ENCODE data around the gene PACRG. TPM values are rescaled to one million over a fixed set of nuclear protein-coding genes. Genes with fewer than 3 reads are reported as not detected.

The PACRG gene
- total RNA-seq, 1 donor from 2014 or later, result 1.1 TPM

GRCh38 chr6:163243692-163244589, 516.2 kb downstream of the PACRG start:
- Mint-ChIP-seq H3K4me1 (ENCODE audit: low read depth) (no peaks in the 10 kb centered on the region), H3K27me3 (ENCODE audit: low read depth) (no peaks in the 10 kb centered on the region), H3K36me3 (ENCODE audit: low read depth) (no peaks in the 10 kb centered on the region), H3K4me3 (ENCODE audit: unreplicated experiment) (no peak overlapping the region), H3K27ac (ENCODE audit: unreplicated experiment) (no peak overlapping the region), H3K9me3 (ENCODE audit: low read depth) (no peaks in the 10 kb centered on the region)
- no peak for DNase-seq (ENCODE audit: low spot score)
- no peak for TF ChIP-seq CTCF (IDR thresholded peaks at IDR 0.05)

- no peaks in the 10 kb centered on the region for H3K4me1 Mint-ChIP-seq (ENCODE audit: low read depth)
- no peak overlapping the region for H3K27ac Mint-ChIP-seq (ENCODE audit: unreplicated experiment)
- H3K4me3 Mint-ChIP-seq (ENCODE audit: unreplicated experiment), result no peak overlapping the region
- DNase-seq (ENCODE audit: low spot score), result no peak
- H3K9me3 Mint-ChIP-seq (ENCODE audit: low read depth), result no peaks in the 10 kb centered on the region
- H3K36me3 Mint-ChIP-seq (ENCODE audit: low read depth), result no peaks in the 10 kb centered on the region
- H3K27me3 Mint-ChIP-seq (ENCODE audit: low read depth), result no peaks in the 10 kb centered on the region
- no peak for TF ChIP-seq CTCF (IDR thresholded peaks at IDR 0.05)
Measured at GRCh38 chr6:163248051-163248450, 520.3 kb downstream of the PACRG start.

DNA sequence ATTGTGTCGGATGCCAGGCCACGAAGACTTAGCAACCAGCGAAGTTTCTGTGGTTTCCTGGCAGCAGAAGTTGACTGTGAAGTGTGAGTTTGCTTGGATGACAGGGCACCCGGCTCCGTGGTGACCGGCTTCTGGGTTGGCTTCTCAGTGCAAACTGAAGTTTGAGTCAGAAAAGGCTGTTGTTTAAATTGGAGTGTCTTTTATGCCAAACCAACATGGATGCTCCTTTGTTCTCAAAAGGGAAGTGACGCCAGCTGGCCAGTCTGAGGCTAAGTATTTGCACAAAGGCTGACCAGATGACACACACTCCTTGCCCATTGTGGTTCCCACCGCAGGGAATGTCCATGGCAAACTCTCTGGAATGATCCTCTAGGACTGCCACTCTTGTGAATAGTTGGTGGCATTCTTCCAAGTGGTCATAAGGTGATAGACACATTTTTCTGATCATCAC, 521.9 kb downstream of the PACRG start:
- no peaks in the 10 kb centered on the region for H3K36me3 Mint-ChIP-seq (ENCODE audit: low read depth)
- no peak for TF ChIP-seq CTCF (IDR thresholded peaks at IDR 0.05)
- DNase-seq (ENCODE audit: low spot score), result no peak
- no peaks in the 10 kb centered on the region for H3K27me3 Mint-ChIP-seq (ENCODE audit: low read depth)
- no peaks in the 10 kb centered on the region for H3K4me1 Mint-ChIP-seq (ENCODE audit: low read depth)
- H3K4me3 Mint-ChIP-seq (ENCODE audit: unreplicated experiment), result no peak overlapping the region
- no peaks in the 10 kb centered on the region for H3K9me3 Mint-ChIP-seq (ENCODE audit: low read depth)
- H3K27ac Mint-ChIP-seq (ENCODE audit: unreplicated experiment), result no peak overlapping the region

- no peak overlapping the region for H3K4me3 Mint-ChIP-seq (ENCODE audit: unreplicated experiment)
- TF ChIP-seq CTCF (IDR thresholded peaks at IDR 0.05), result no peak
- H3K36me3 Mint-ChIP-seq (ENCODE audit: low read depth), result no peaks in the 10 kb centered on the region
Measured at GRCh38 chr6:163250116-163250515, 522.3 kb downstream of the PACRG start.

GRCh38 chr6:163252061-163252591, 524.4 kb downstream of the PACRG start:
- no peaks in the 10 kb centered on the region for H3K27me3 Mint-ChIP-seq (ENCODE audit: low read depth)
- no peaks in the 10 kb centered on the region for H3K9me3 Mint-ChIP-seq (ENCODE audit: low read depth)
- no peak for DNase-seq (ENCODE audit: low spot score)
- no peak for TF ChIP-seq CTCF (IDR thresholded peaks at IDR 0.05)
- H3K27ac Mint-ChIP-seq (ENCODE audit: unreplicated experiment), result no peak overlapping the region
- no peak overlapping the region for H3K4me3 Mint-ChIP-seq (ENCODE audit: unreplicated experiment)
- no peaks in the 10 kb centered on the region for H3K4me1 Mint-ChIP-seq (ENCODE audit: low read depth)
- no peaks in the 10 kb centered on the region for H3K36me3 Mint-ChIP-seq (ENCODE audit: low read depth)

More at GRCh38 chr6:163250116-163250515, 522.3 kb downstream of the PACRG start:
- Mint-ChIP-seq H3K27me3 (ENCODE audit: low read depth) (no peaks in the 10 kb centered on the region), H3K27ac (ENCODE audit: unreplicated experiment) (no peak overlapping the region), H3K4me1 (ENCODE audit: low read depth) (no peaks in the 10 kb centered on the region), H3K9me3 (ENCODE audit: low read depth) (no peaks in the 10 kb centered on the region)
- DNase-seq (ENCODE audit: low spot score), result no peak
